Measurements from ENCODE around the gene PAPOLA.

Gene PAPOLA

GRCh38 chr14:96603350-96604255 lies 101.4 kb downstream of the PAPOLA start:
- TF ChIP-seq ZFX (IDR thresholded peaks at IDR 0.05): no peak
- no peak for TF ChIP-seq CTCF (conservative IDR thresholded peaks at IDR 0.05)
- no peak overlapping the region for H3K27ac ChIP-seq

- TF ChIP-seq ZFX (IDR thresholded peaks at IDR 0.05): no peak
- no peak for TF ChIP-seq CTCF (conservative IDR thresholded peaks at IDR 0.05)
- no peak overlapping the region for H3K27ac ChIP-seq
These were observed 112.3 kb downstream of the PAPOLA start for GRCh38 chr14:96614481-96614881.

GRCh38 chr14:96616161-96616721 lies 114.1 kb downstream of the PAPOLA start:
- no peak overlapping the region for H3K27ac ChIP-seq
- TF ChIP-seq CTCF (conservative IDR thresholded peaks at IDR 0.05): no peak
- no peak for TF ChIP-seq ZFX (IDR thresholded peaks at IDR 0.05)

Data from C4-2B (cell line).